Transverse colon (tissue), 4 donors: Measurements from ENCODE around the gene TMEM132C. TPM values are rescaled to one million over a fixed set of nuclear protein-coding genes. Genes with fewer than 3 reads are reported as not detected.

Experiments used
- DNase-seq: peaks from one replicate; pipeline ENCODE4 v3.0.0-alpha.2; 2019
- H3K27ac ChIP-seq, 4 donors: fragments of 200-600 bp; sonication (generic); 2 replicates each; pipeline ENCODE4 v1.5.1; 2016 to 2018; ENCODE audit warnings: inconsistent platforms in 4 of 4
- H3K27me3 ChIP-seq: fragments of 200-600 bp; sonication (generic); 2 replicates; pipeline ENCODE4 v1.5.1; 2017; ENCODE audit warnings: inconsistent platforms
- H3K36me3 ChIP-seq, 4 donors: fragments of 200-600 bp; sonication (generic); 2 replicates each; pipeline ENCODE4 v1.5.1; 2017 to 2019; ENCODE audit warnings: inconsistent platforms in 4 of 4
- H3K4me1 ChIP-seq, 4 donors: fragments of 200-600 bp; sonication (generic); 2 replicates each; pipeline ENCODE4 v1.5.1; 2017 to 2020; ENCODE audit warnings: inconsistent platforms in 4 of 4
- H3K4me3 ChIP-seq, 4 donors: fragments of 200-600 bp; sonication (generic); 1 replicate in 1 of 4; 2 replicates in 3 of 4; pipeline versions ENCODE4 v1.5.1 to v1.6.1; 2017 to 2019; ENCODE audit warnings: inconsistent platforms in 4 of 4
- H3K9me3 ChIP-seq, 2 donors: fragments of 200-600 bp; sonication (generic); 2 replicates each; pipeline ENCODE4 v1.5.1; 2017 to 2019; ENCODE audit warnings: inconsistent platforms in 2 of 2
- CTCF ChIP-seq, 5 experiments: fragments of 200-600 bp in 3 of 5; fragments of 450-650 bp in 2 of 5; sonication (generic) in 3 of 5; IDR thresholded peaks; 1 replicate in 2 of 5; 2 replicates in 3 of 5; pipeline ENCODE4 v1.5.1; 2016 to 2017; ENCODE audit warnings: antibody characterized with exemption in 5 of 5, inconsistent platforms in 3 of 5, mild to moderate bottlenecking in 2 of 5, moderate library complexity in 1 of 5
- EP300 ChIP-seq: sonication (generic); formaldehyde crosslinking; IDR thresholded peaks from one replicate; pipeline ENCODE4 v1.6.1; 2017; ENCODE audit warnings: antibody characterized with exemption, low read depth
- POLR2A ChIP-seq: fragments of 450-650 bp; IDR thresholded peaks from one replicate; pipeline ENCODE4 v1.6.1; 2016; ENCODE audit warnings: antibody characterized with exemption, mild to moderate bottlenecking, moderate library complexity
- POLR2AphosphoS5 ChIP-seq, 3 donors: sonication (generic); formaldehyde crosslinking; IDR thresholded peaks; one replicate each; pipeline ENCODE4 v1.6.1; 2016; ENCODE audit warnings: antibody characterized with exemption in 3 of 3
- WGBS, 2 donors: methylation state at CpG; one replicate each; pipeline ENCODE4 v1.1.5; 2018; ENCODE audit warnings: low coverage in 1 of 2; 5-methylcytosine and 5-hydroxymethylcytosine counted together
- in situ Hi-C, 4 donors: fragments of 200-750 bp; cut with MboI; loops; one replicate each; pipeline versions ENCODE4 v1.15.0 to v1.15.1; 2017; ENCODE audit warnings: low sequenced_read_pairs in 3 of 4, low pct_ligation_motif_present in 1 of 4, low pct_unique_long_range_greater_than_20kb in 1 of 4
- intact Hi-C: fragments of 100-400 bp; cut with DNase I; formaldehyde crosslinking; loops from one replicate; pipeline ENCODE4 v1.15.1; 2023; ENCODE audit warnings: low total_unique reads
- total RNA-seq, 4 donors: library from RNA; depleted of rRNA; stranded (reverse); fragments of >200 nt; gene quantifications; one replicate each; pipeline ENCODE4 v1.1.0, GENCODE V29; 2016

TMEM132C gene
- total RNA-seq, 4 donors from 2014 or later, result 0.20 to 1.6 (median 0.58) TPM

- Histone ChIP-seq H3K27me3 (no peaks in the 10 kb centered on the region), H3K4me3 (no peak overlapping the region), H3K9me3 (no peaks in the 10 kb centered on the region), H3K27ac (no peak overlapping the region), H3K36me3 (no peaks in the 10 kb centered on the region), H3K4me1 (no peaks in the 10 kb centered on the region)
- intact Hi-C loops (no loop called here), in situ Hi-C loops (no loop called here)
- TF ChIP-seq CTCF (IDR thresholded peaks at IDR 0.05), result no peak
- no peak for TF ChIP-seq POLR2A
- no peak for TF ChIP-seq POLR2AphosphoS5 (IDR thresholded peaks at IDR 0.05)
- TF ChIP-seq EP300, result no peak
- 0 to 80% methylated on average over 1 to 7 of the region's 7 CpGs for WGBS, 2 donors
- no peak for DNase-seq
These were observed 420.9 kb downstream of the TMEM132C start for GRCh38 chr12:128687851-128688250.

- Histone ChIP-seq H3K27me3 (no peaks in the 10 kb centered on the region), H3K4me1 (no peaks in the 10 kb centered on the region), H3K36me3 (no peaks in the 10 kb centered on the region), H3K27ac (no peak overlapping the region), H3K4me3 (no peak overlapping the region), H3K9me3 (no peaks in the 10 kb centered on the region)
- in situ Hi-C loops (no loop called here), intact Hi-C loops (no loop called here)
- no peak for DNase-seq
- WGBS, 2 donors, result 68% methylated on average over 2 of the region's 2 CpGs; no CpG with 5 or more reads in 1 of the 2 donors
- TF ChIP-seq EP300 (no peak), POLR2AphosphoS5 (IDR thresholded peaks at IDR 0.05) (no peak), CTCF (IDR thresholded peaks at IDR 0.05) (no peak), POLR2A (no peak)
These were observed 423.7 kb downstream of the TMEM132C start for GRCh38 chr12:128690641-128691040.

GRCh38 chr12:128693115-128693514, 426.1 kb downstream of the TMEM132C start:
- WGBS, 2 donors, result 79 to 82% methylated on average over 4 of the region's 4 CpGs
- Histone ChIP-seq H3K4me1 (no peaks in the 10 kb centered on the region), H3K27me3 (no peaks in the 10 kb centered on the region), H3K4me3 (no peak overlapping the region), H3K27ac (no peak overlapping the region), H3K9me3 (no peaks in the 10 kb centered on the region), H3K36me3 (no peaks in the 10 kb centered on the region)
- intact Hi-C loops, result no loop called here
- in situ Hi-C loops, result no loop called here
- DNase-seq, result no peak
- TF ChIP-seq CTCF (IDR thresholded peaks at IDR 0.05) (no peak), POLR2AphosphoS5 (IDR thresholded peaks at IDR 0.05) (no peak), EP300 (no peak), POLR2A (no peak)

GRCh38 chr12:128693771-128694170, 426.8 kb downstream of the TMEM132C start:
- no peak overlapping the region for H3K27ac ChIP-seq
- 78% methylated on average over 8 of the region's 8 CpGs; no CpG with 5 or more reads in 1 of the 2 donors for WGBS, 2 donors
- no peaks in the 10 kb centered on the region for H3K27me3 ChIP-seq
- no peaks in the 10 kb centered on the region for H3K4me1 ChIP-seq
- in situ Hi-C loops, result no loop called here
- no peak for DNase-seq
- no peak overlapping the region for H3K4me3 ChIP-seq
- H3K36me3 ChIP-seq, result no peaks in the 10 kb centered on the region
- H3K9me3 ChIP-seq, result no peaks in the 10 kb centered on the region
- intact Hi-C loops, result no loop called here
- no peak for TF ChIP-seq POLR2A
- TF ChIP-seq CTCF (IDR thresholded peaks at IDR 0.05), result no peak
- TF ChIP-seq EP300, result no peak
- no peak for TF ChIP-seq POLR2AphosphoS5 (IDR thresholded peaks at IDR 0.05)
